Ishikawa (cell line): ENCODE measurements around the gene SDHAF3.
A peak's percentile ranks its signal among the peaks of the same experiment; 100 is the strongest.

ENCODE experiments used
- CEBPB ChIP-seq: IDR thresholded peaks from 2 replicates; pipeline ENCODE4 v1.6.1; 2012
- CREB1 ChIP-seq: IDR thresholded peaks from 2 replicates; pipeline ENCODE4 v1.6.1; 2012; ENCODE audit warnings: low read depth
- EGR1 ChIP-seq: IDR thresholded peaks from 2 replicates; pipeline ENCODE4 v1.6.1; 2012
- EP300 ChIP-seq: IDR thresholded peaks from 2 replicates; pipeline ENCODE4 v1.6.1; 2012; ENCODE audit warnings: borderline replicate concordance
- FOXM1 ChIP-seq: IDR thresholded peaks from 2 replicates; pipeline ENCODE4 v1.6.1; 2012; ENCODE audit warnings: low read depth, borderline replicate concordance
- NFIC ChIP-seq: IDR thresholded peaks from 2 replicates; pipeline ENCODE4 v1.6.1; 2012
- RAD21 ChIP-seq: IDR thresholded peaks from 2 replicates; pipeline ENCODE4 v1.6.1; 2012; ENCODE audit warnings: low read depth
- TAF1 ChIP-seq: IDR thresholded peaks from 2 replicates; pipeline ENCODE4 v1.6.1; 2012; ENCODE audit warnings: low read depth, mild to moderate bottlenecking
- TCF12 ChIP-seq: IDR thresholded peaks from 2 replicates; pipeline ENCODE4 v1.6.1; 2012; ENCODE audit warnings: low read depth
- TEAD4 ChIP-seq: IDR thresholded peaks from 2 replicates; pipeline ENCODE4 v1.6.1; 2012
- YY1 ChIP-seq: IDR thresholded peaks from 2 replicates; pipeline ENCODE4 v1.6.1; 2012; ENCODE audit warnings: low read depth
- ZBTB7A ChIP-seq: IDR thresholded peaks from 2 replicates; pipeline ENCODE4 v1.6.1; 2012; ENCODE audit warnings: low read depth
- TF ChIP-seq, protein P1 (sequence below): IDR thresholded peaks from 2 replicates; pipeline ENCODE4 v1.6.1; 2012
- TF ChIP-seq, protein P2 (sequence below): IDR thresholded peaks from 2 replicates; pipeline ENCODE4 v1.6.1; 2012; ENCODE audit warnings: low read depth, mild to moderate bottlenecking
- TF ChIP-seq, protein P3 (sequence below): IDR thresholded peaks from 2 replicates; pipeline ENCODE4 v1.6.1; 2012

SDHAF3 gene

DNA sequence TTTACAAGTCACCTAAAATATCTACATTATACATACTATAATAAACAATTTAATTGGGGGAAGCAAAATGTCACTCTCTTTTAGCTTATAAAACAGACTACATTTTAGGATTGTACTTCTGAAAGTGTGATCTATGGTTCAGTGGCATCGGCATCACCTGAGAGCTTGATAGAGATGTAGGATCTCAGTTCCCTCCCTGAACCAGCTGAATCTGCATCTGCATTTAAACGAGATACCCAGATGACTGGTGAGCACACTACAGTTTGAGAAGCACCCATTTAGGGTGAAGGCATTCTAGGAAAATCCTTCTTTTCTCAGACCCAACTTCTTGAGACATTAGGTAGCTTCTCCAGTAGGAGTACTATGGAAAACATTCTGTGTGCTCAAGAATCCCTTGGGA, 21.5 kb upstream of the SDHAF3 start:
- TF ChIP-seq TEAD4 (no peak), TAF1 (no peak), TCF12 (no peak), EGR1 (no peak), RAD21 (no peak), EP300 (no peak), CREB1 (no peak), NFIC (no peak), FOXM1 (no peak), CEBPB (no peak), ZBTB7A (no peak), YY1 (no peak)
- TF ChIP-seq, protein P1, sequence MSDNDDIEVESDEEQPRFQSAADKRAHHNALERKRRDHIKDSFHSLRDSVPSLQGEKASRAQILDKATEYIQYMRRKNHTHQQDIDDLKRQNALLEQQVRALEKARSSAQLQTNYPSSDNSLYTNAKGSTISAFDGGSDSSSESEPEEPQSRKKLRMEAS, result no peak
- TF ChIP-seq, protein P2, sequence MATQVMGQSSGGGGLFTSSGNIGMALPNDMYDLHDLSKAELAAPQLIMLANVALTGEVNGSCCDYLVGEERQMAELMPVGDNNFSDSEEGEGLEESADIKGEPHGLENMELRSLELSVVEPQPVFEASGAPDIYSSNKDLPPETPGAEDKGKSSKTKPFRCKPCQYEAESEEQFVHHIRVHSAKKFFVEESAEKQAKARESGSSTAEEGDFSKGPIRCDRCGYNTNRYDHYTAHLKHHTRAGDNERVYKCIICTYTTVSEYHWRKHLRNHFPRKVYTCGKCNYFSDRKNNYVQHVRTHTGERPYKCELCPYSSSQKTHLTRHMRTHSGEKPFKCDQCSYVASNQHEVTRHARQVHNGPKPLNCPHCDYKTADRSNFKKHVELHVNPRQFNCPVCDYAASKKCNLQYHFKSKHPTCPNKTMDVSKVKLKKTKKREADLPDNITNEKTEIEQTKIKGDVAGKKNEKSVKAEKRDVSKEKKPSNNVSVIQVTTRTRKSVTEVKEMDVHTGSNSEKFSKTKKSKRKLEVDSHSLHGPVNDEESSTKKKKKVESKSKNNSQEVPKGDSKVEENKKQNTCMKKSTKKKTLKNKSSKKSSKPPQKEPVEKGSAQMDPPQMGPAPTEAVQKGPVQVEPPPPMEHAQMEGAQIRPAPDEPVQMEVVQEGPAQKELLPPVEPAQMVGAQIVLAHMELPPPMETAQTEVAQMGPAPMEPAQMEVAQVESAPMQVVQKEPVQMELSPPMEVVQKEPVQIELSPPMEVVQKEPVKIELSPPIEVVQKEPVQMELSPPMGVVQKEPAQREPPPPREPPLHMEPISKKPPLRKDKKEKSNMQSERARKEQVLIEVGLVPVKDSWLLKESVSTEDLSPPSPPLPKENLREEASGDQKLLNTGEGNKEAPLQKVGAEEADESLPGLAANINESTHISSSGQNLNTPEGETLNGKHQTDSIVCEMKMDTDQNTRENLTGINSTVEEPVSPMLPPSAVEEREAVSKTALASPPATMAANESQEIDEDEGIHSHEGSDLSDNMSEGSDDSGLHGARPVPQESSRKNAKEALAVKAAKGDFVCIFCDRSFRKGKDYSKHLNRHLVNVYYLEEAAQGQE, result no peak
- TF ChIP-seq, protein P3, sequence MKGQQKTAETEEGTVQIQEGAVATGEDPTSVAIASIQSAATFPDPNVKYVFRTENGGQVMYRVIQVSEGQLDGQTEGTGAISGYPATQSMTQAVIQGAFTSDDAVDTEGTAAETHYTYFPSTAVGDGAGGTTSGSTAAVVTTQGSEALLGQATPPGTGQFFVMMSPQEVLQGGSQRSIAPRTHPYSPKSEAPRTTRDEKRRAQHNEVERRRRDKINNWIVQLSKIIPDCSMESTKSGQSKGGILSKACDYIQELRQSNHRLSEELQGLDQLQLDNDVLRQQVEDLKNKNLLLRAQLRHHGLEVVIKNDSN, result no peak

DNA sequence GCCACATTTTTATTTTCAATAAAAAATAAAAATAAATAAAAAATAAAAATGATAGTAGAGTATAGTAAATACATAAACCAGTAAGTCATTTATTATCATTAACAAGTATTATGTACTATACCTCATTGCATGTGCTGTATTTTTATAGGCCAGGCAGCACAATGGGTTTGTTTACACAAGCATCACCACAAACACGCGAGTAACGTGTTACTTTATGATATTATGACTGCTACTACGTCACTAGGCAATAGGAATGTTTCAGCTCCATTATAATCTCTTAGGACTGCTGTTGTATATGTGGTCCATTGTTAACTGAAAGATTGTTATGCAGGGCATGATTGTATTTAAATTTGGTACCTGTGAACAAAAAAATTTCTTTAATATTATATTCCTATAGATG, 20.8 kb upstream of the SDHAF3 start:
- TF ChIP-seq NFIC (no peak), CREB1 (no peak), EP300 (no peak)

DNA sequence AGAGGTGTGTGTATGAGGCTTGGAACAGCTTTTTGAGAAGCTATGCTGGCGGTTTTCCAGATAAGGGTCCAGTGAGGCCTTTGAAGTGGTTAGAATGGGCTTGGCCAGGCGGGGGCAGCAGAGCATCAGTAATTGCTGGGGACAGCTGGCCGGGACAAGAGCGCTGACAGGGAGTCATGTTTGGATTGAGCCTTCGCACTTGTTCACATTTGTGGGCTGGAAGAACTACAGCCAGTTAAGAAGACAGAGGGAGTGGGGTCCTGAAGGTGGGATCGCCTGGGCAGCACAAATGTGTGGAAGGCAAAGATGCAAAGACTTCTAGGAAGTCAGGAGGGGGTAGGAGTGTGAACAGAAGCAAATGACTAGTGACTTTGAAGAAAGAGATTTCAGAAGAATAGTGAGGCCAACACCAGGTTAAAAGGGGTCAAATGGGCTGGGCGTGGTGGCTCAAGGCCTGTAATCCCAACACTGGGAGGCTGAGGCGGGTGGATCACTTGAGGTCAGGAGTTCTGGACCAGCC, 12.7 kb upstream of the SDHAF3 start:
- TF ChIP-seq EP300 (no peak), TAF1 (no peak), FOXM1 (no peak), RAD21 (peak; percentile 96), NFIC (peak; percentile 55; the same call in 1 of the 2 replicates)
- TF ChIP-seq, protein P1, result no peak

DNA sequence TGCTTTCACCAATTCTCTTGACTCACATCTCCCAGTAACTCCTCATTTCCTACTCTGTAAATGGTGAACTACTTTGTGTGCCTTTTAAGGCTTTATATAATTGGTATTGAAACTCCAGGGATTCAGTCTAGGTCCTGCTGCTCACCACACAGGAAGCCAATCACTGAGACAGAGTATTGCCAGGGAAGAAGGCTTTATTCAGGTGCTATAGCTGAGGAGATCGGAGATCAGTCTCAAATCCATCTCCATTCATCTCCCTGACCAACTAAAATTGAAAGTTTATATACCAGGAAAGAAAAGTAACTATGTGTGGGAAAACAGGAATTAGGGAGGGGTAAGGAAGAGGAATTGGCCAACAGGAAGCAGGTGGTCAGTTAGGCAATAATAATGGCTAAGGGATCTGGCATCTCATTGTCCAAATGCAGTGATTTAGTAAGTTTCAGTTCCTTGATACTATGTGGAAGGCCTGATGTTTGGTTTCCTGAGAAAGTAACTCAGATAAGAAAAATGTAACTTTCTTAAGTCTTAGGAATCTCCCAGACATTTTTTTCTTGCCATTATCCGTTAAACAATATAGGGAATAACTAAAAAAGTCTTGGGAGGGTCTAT, 10.2 kb upstream of the SDHAF3 start:
- TF ChIP-seq FOXM1, result no peak
- no peak for TF ChIP-seq RAD21
- TF ChIP-seq, protein P3, result no peak
- TF ChIP-seq ZBTB7A, result no peak
- TF ChIP-seq EGR1, result no peak
- no peak for TF ChIP-seq CREB1
- no peak for TF ChIP-seq TAF1
- TF ChIP-seq, protein P2, result no peak
- TF ChIP-seq NFIC, result no peak
- TF ChIP-seq EP300, result no peak
- TF ChIP-seq, protein P1, result no peak
- no peak for TF ChIP-seq TEAD4
- no peak for TF ChIP-seq YY1
- no peak for TF ChIP-seq TCF12
- no peak for TF ChIP-seq CEBPB

DNA sequence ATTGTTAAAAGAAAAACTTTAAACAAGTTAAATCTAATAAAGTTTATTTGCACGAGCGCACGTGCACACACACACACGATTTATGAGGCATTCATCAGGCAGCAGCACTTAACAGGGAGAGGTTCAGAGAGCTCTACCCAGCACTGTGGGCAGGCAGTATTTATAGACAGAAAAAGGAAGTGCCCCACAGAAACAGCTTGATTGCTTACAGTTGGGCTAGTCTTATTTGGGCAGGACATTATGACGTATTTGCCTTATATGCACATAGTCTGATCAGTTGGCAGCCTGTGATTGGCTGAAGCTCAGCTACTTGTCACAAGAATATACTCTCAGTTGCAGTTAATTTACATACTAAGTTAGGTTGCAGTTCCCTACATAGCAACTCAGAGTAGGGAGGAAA, 1.2 kb upstream of the SDHAF3 start:
- TF ChIP-seq EGR1 (no peak), CEBPB (no peak), TCF12 (no peak), NFIC (no peak), TEAD4 (no peak), CREB1 (no peak), TAF1 (no peak)
- TF ChIP-seq, protein P2, result no peak
